ENCODE data around the gene ACAA2. TPM values are rescaled to one million over a fixed set of nuclear protein-coding genes. Genes with fewer than 3 reads are reported as not detected.

ACAA2 gene
- total RNA-seq, 2 experiments from 2014 or later: 118 to 120 TPM

- Mint-ChIP-seq H3K36me3 (ENCODE audit: low read depth) (no peaks in the 10 kb centered on the region), H3K4me1 (ENCODE audit: low read depth) (peaks cover 7% of the 10 kb centered on the region), H3K27ac (no peak overlapping the region), H3K4me3 (no peak overlapping the region), H3K27me3 (ENCODE audit: low read depth) (no peaks in the 10 kb centered on the region), H3K9me3 (ENCODE audit: insufficient read depth) (no peaks in the 10 kb centered on the region)
- POLR2A ChIA-PET: no interaction called here
- ATAC-seq (no peak), DNase-seq (no peak)
- CTCF ChIA-PET: no interaction called here
Measured at GRCh38 chr18:49853436-49853835, 40.1 kb upstream of the ACAA2 start.

- DNase-seq (no peak), ATAC-seq (no peak)
- Mint-ChIP-seq H3K4me1 (ENCODE audit: low read depth) (peaks cover 7% of the 10 kb centered on the region), H3K36me3 (ENCODE audit: low read depth) (no peaks in the 10 kb centered on the region), H3K27me3 (ENCODE audit: low read depth) (peaks cover 2% of the 10 kb centered on the region), H3K27ac (no peak overlapping the region), H3K9me3 (ENCODE audit: insufficient read depth) (no peaks in the 10 kb centered on the region), H3K4me3 (no peak overlapping the region)
- CTCF ChIA-PET: no interaction called here
- POLR2A ChIA-PET: no interaction called here
Measured at GRCh38 chr18:49853011-49853410, 39.7 kb upstream of the ACAA2 start.

GRCh38 chr18:49851624-49852023 lies 38.3 kb upstream of the ACAA2 start:
- DNase-seq (no peak), ATAC-seq (no peak)
- ChIA-PET POLR2A (no interaction called here), CTCF (no interaction called here)
- Mint-ChIP-seq H3K27ac (no peak overlapping the region), H3K4me3 (no peak overlapping the region), H3K4me1 (ENCODE audit: low read depth) (peaks cover 7% of the 10 kb centered on the region), H3K9me3 (ENCODE audit: insufficient read depth) (no peaks in the 10 kb centered on the region), H3K27me3 (ENCODE audit: low read depth) (peaks cover 7% of the 10 kb centered on the region), H3K36me3 (ENCODE audit: low read depth) (no peaks in the 10 kb centered on the region)

GRCh38 chr18:49850636-49851035 lies 37.3 kb upstream of the ACAA2 start:
- Mint-ChIP-seq H3K36me3 (ENCODE audit: low read depth) (no peaks in the 10 kb centered on the region), H3K9me3 (ENCODE audit: insufficient read depth) (no peaks in the 10 kb centered on the region)
- CTCF ChIA-PET: interaction anchor here (1.0 to 1.5 kb wide), 2 partner anchors 8 to 10 kb away, joined by 3 to 5 read pairs; no protein-coding TSS in a partner anchor

GRCh38 chr18:49849331-49850217 lies 36.2 kb upstream of the ACAA2 start:
- ATAC-seq (no peak), DNase-seq (no peak)
- no peak overlapping the region for H3K27ac Mint-ChIP-seq
- no peaks in the 10 kb centered on the region for H3K36me3 Mint-ChIP-seq (ENCODE audit: low read depth)
- POLR2A ChIA-PET: no interaction called here
- H3K9me3 Mint-ChIP-seq (ENCODE audit: insufficient read depth): no peaks in the 10 kb centered on the region
- peaks cover 9% of the 10 kb centered on the region for H3K27me3 Mint-ChIP-seq (ENCODE audit: low read depth)
- H3K4me3 Mint-ChIP-seq: no peak overlapping the region
- peaks cover 7% of the 10 kb centered on the region for H3K4me1 Mint-ChIP-seq (ENCODE audit: low read depth)
- CTCF ChIA-PET: interaction anchor here (1.0 to 1.5 kb wide), 2 partner anchors 9 to 11 kb away, joined by 3 to 5 read pairs; no protein-coding TSS in a partner anchor

More at GRCh38 chr18:49850636-49851035, 37.3 kb upstream of the ACAA2 start:
- DNase-seq (no peak), ATAC-seq (no peak)
- H3K27me3 Mint-ChIP-seq (ENCODE audit: low read depth): peaks cover 7% of the 10 kb centered on the region
- H3K4me1 Mint-ChIP-seq (ENCODE audit: low read depth): peaks cover 7% of the 10 kb centered on the region
- H3K27ac Mint-ChIP-seq: no peak overlapping the region
- POLR2A ChIA-PET: no interaction called here
- no peak overlapping the region for H3K4me3 Mint-ChIP-seq

- peaks cover 9% of the 10 kb centered on the region for H3K27me3 Mint-ChIP-seq (ENCODE audit: low read depth)
Measured at GRCh38 chr18:49848115-49848514, 34.8 kb upstream of the ACAA2 start.

GRCh38 chr18:49847524-49847923 lies 34.2 kb upstream of the ACAA2 start:
- H3K4me3 Mint-ChIP-seq: no peak overlapping the region
- peaks cover 7% of the 10 kb centered on the region for H3K4me1 Mint-ChIP-seq (ENCODE audit: low read depth)
- no peak for ATAC-seq
- H3K9me3 Mint-ChIP-seq (ENCODE audit: insufficient read depth): no peaks in the 10 kb centered on the region
- CTCF ChIA-PET: interaction anchor here (1.0 kb wide), 1 partner anchor 11 kb away, joined by 3 read pairs; no protein-coding TSS in a partner anchor
- H3K27ac Mint-ChIP-seq: no peak overlapping the region
- POLR2A ChIA-PET: no interaction called here
- DNase-seq: no peak
- peaks cover 9% of the 10 kb centered on the region for H3K27me3 Mint-ChIP-seq (ENCODE audit: low read depth)
- no peaks in the 10 kb centered on the region for H3K36me3 Mint-ChIP-seq (ENCODE audit: low read depth)

More at GRCh38 chr18:49848115-49848514, 34.8 kb upstream of the ACAA2 start:
- Mint-ChIP-seq H3K27ac (no peak overlapping the region), H3K9me3 (ENCODE audit: insufficient read depth) (no peaks in the 10 kb centered on the region), H3K36me3 (ENCODE audit: low read depth) (no peaks in the 10 kb centered on the region), H3K4me1 (ENCODE audit: low read depth) (peaks cover 7% of the 10 kb centered on the region), H3K4me3 (no peak overlapping the region)
- ChIA-PET CTCF (no interaction called here), POLR2A (interaction anchor here (1.0 kb wide), 1 partner anchor 34 kb away, joined by 5 read pairs; no protein-coding TSS in a partner anchor)
- DNase-seq (no peak), ATAC-seq (no peak)

- no peaks in the 10 kb centered on the region for H3K9me3 Mint-ChIP-seq (ENCODE audit: insufficient read depth)
- CTCF ChIA-PET: interaction anchor here (0.7 to 1.0 kb wide), 2 partner anchors 11 to 336 kb away, joined by 3 read pairs; no protein-coding TSS in a partner anchor
- H3K27me3 Mint-ChIP-seq (ENCODE audit: low read depth): peaks cover 9% of the 10 kb centered on the region
- no peak overlapping the region for H3K4me3 Mint-ChIP-seq
- no peak for DNase-seq
- POLR2A ChIA-PET: no interaction called here
- no peaks in the 10 kb centered on the region for H3K36me3 Mint-ChIP-seq (ENCODE audit: low read depth)
- H3K27ac Mint-ChIP-seq: no peak overlapping the region
- no peak for ATAC-seq
- H3K4me1 Mint-ChIP-seq (ENCODE audit: low read depth): peaks cover 7% of the 10 kb centered on the region
Measured at GRCh38 chr18:49846718-49847470, 33.6 kb upstream of the ACAA2 start.

GRCh38 chr18:49846361-49846662 lies 33.0 kb upstream of the ACAA2 start:
- Mint-ChIP-seq H3K27me3 (ENCODE audit: low read depth) (peaks cover 9% of the 10 kb centered on the region), H3K9me3 (ENCODE audit: insufficient read depth) (no peaks in the 10 kb centered on the region), H3K4me1 (ENCODE audit: low read depth) (peaks cover 4% of the 10 kb centered on the region), H3K27ac (no peak overlapping the region), H3K4me3 (no peak overlapping the region), H3K36me3 (ENCODE audit: low read depth) (no peaks in the 10 kb centered on the region)
- no peak for DNase-seq
- no peak for ATAC-seq
- ChIA-PET POLR2A (no interaction called here), CTCF (no interaction called here)

GRCh38 chr18:49845629-49846360 lies 32.5 kb upstream of the ACAA2 start:
- ATAC-seq: no peak
- H3K27me3 Mint-ChIP-seq (ENCODE audit: low read depth): peaks cover 9% of the 10 kb centered on the region
- no peak for DNase-seq
- H3K36me3 Mint-ChIP-seq (ENCODE audit: low read depth): no peaks in the 10 kb centered on the region
- H3K27ac Mint-ChIP-seq: no peak overlapping the region
- peaks cover 4% of the 10 kb centered on the region for H3K4me1 Mint-ChIP-seq (ENCODE audit: low read depth)
- H3K9me3 Mint-ChIP-seq (ENCODE audit: insufficient read depth): no peaks in the 10 kb centered on the region
- CTCF ChIA-PET: interaction anchor here (0.6 to 1.3 kb wide), 2 partner anchors 34 to 894 kb away, joined by 3 to 4 read pairs; no protein-coding TSS in a partner anchor
- H3K4me3 Mint-ChIP-seq: no peak overlapping the region
- POLR2A ChIA-PET: interaction anchor here (0.6 kb wide), 2 partner anchors 119 to 568 kb away, joined by 3 to 4 read pairs; no protein-coding TSS in a partner anchor

- Mint-ChIP-seq H3K27me3 (ENCODE audit: low read depth) (peaks cover 9% of the 10 kb centered on the region), H3K36me3 (ENCODE audit: low read depth) (no peaks in the 10 kb centered on the region), H3K4me3 (no peak overlapping the region), H3K27ac (no peak overlapping the region), H3K9me3 (ENCODE audit: insufficient read depth) (no peaks in the 10 kb centered on the region), H3K4me1 (ENCODE audit: low read depth) (peaks cover 4% of the 10 kb centered on the region)
- no peak for ATAC-seq
- ChIA-PET POLR2A (interaction anchor here (0.6 kb wide), 1 partner anchor 118 kb away, joined by 4 read pairs; no protein-coding TSS in a partner anchor), CTCF (interaction anchor here (0.6 to 1.3 kb wide), 2 partner anchors 33 to 893 kb away, joined by 3 to 4 read pairs; no protein-coding TSS in a partner anchor)
- no peak for DNase-seq
Measured at GRCh38 chr18:49844903-49845302, 31.6 kb upstream of the ACAA2 start.

All from activated CD8-positive, alpha-beta T cell treated with anti-CD3 and anti-CD28 coated beads, Interleukin-2, amount 10 ng/mL, durations not matched to agents 7 days and 5 days (primary cell).